ENCODE measurements around the gene TPH1. TPM values are rescaled to one million over a fixed set of nuclear protein-coding genes. Genes with fewer than 3 reads are reported as not detected.

The TPH1 gene
- polyA plus RNA-seq, 1 donor from 2014 or later, result 1.2 TPM

- H3K79me2 ChIP-seq (replicated peaks; ENCODE audit: insufficient read depth, low read length), result no peaks in the 10 kb centered on the region
- no peak overlapping the region for H3K9ac ChIP-seq (ENCODE audit: low read length)
- no peak overlapping the region for H2AFZ ChIP-seq (ENCODE audit: low read depth, low read length)
- H3K9me3 ChIP-seq (ENCODE audit: low read length), result no peaks in the 10 kb centered on the region
- H3K27me3 ChIP-seq (ENCODE audit: insufficient read depth, low read depth, low read length), result no peaks in the 10 kb centered on the region
- H3K27ac ChIP-seq (ENCODE audit: low read length), result no peak overlapping the region
- H3K4me3 ChIP-seq (ENCODE audit: low read length), result no peak overlapping the region
- no peak overlapping the region for H3K4me2 ChIP-seq (ENCODE audit: low read length)
- H3F3A ChIP-seq (ENCODE audit: insufficient read depth, low read length, poor library complexity, severe bottlenecking), result no peaks in the 10 kb centered on the region
- no peaks in the 10 kb centered on the region for H4K20me1 ChIP-seq (ENCODE audit: insufficient read depth)
- TF ChIP-seq SMC3 (conservative IDR thresholded peaks at IDR 0.05; ENCODE audit: poor library complexity) (no peak), EP300 (conservative IDR thresholded peaks at IDR 0.05; ENCODE audit: poor library complexity, severe bottlenecking) (no peak), EZH2 (IDR thresholded peaks at IDR 0.05; ENCODE audit: borderline replicate concordance, insufficient read depth, low read length, poor library complexity, severe bottlenecking) (no peak), TAF1 (IDR thresholded peaks at IDR 0.05; ENCODE audit: low read depth) (no peak), MXI1 (conservative IDR thresholded peaks at IDR 0.05; ENCODE audit: poor library complexity, severe bottlenecking) (no peak), CTCF (IDR thresholded peaks at IDR 0.05; ENCODE audit: poor library complexity, severe bottlenecking) (no peak), POLR2AphosphoS5 (IDR thresholded peaks at IDR 0.05) (no peak), RAD21 (conservative IDR thresholded peaks at IDR 0.05) (no peak), REST (IDR thresholded peaks at IDR 0.05; ENCODE audit: borderline replicate concordance) (no peak)
- no peaks in the 10 kb centered on the region for H3K9me2 ChIP-seq (ENCODE audit: insufficient read depth, low read length)
- no peaks in the 10 kb centered on the region for H3K36me3 ChIP-seq (ENCODE audit: insufficient read depth, low read length)
Observed at GRCh38 chr11:18067372-18067771, 21.3 kb upstream of the TPH1 start.

DNA sequence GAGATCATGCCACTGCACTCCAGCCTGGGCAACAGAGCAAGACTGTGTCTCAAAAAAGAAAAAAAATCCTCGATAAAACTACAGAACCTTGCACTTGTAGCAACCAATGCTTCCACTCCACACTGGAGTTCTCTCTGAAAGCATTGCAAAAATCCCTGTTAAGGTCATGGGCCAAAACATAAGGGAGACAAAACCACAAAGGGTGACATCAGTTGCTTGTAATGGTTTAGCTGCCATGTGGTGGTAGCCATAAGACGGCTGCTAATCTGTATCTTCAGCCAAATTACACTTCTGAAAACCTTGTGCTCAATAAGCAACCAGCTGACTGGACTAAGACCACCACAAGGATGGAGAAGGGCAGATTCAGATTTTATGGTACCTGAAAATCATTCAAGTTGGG lies 20.6 kb upstream of the TPH1 start:
- no peak overlapping the region for H3K4me2 ChIP-seq (ENCODE audit: low read length)
- no peaks in the 10 kb centered on the region for H3F3A ChIP-seq (ENCODE audit: insufficient read depth, low read length, poor library complexity, severe bottlenecking)
- H4K20me1 ChIP-seq (ENCODE audit: insufficient read depth), result no peaks in the 10 kb centered on the region
- H3K27me3 ChIP-seq (ENCODE audit: insufficient read depth, low read depth, low read length), result no peaks in the 10 kb centered on the region
- H3K27ac ChIP-seq (ENCODE audit: low read length), result no peak overlapping the region
- no peaks in the 10 kb centered on the region for H3K9me3 ChIP-seq (ENCODE audit: low read length)
- no peaks in the 10 kb centered on the region for H3K9me2 ChIP-seq (ENCODE audit: insufficient read depth, low read length)
- H3K9ac ChIP-seq (ENCODE audit: low read length), result no peak overlapping the region
- TF ChIP-seq SMC3 (conservative IDR thresholded peaks at IDR 0.05; ENCODE audit: poor library complexity), result no peak
- TF ChIP-seq TAF1 (IDR thresholded peaks at IDR 0.05; ENCODE audit: low read depth), result no peak
- no peak for TF ChIP-seq EZH2 (IDR thresholded peaks at IDR 0.05; ENCODE audit: borderline replicate concordance, insufficient read depth, low read length, poor library complexity, severe bottlenecking)
- no peak overlapping the region for H2AFZ ChIP-seq (ENCODE audit: low read depth, low read length)
- no peak overlapping the region for H3K4me3 ChIP-seq (ENCODE audit: low read length)
- H3K79me2 ChIP-seq (replicated peaks; ENCODE audit: insufficient read depth, low read length), result no peaks in the 10 kb centered on the region
- H3K36me3 ChIP-seq (ENCODE audit: insufficient read depth, low read length), result no peaks in the 10 kb centered on the region

DNA sequence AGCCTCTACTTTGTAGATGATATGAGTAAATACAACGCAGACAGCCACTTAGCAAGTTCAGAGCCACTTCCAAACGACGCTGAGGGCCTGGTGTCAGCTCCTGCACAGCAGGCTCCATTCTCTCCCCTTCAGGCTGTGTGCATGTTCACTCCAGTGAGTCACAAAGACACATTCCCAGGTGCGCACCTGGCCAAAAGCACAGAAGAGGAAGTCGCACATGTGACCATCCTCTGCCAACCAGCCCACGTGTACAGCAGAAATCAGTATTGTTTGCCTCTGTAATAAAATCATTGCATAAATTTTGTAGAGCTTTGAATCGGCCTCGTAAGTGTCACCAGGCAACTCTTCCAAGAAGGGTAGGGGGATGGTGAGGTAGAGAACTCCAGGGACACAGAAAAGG lies 19.5 kb upstream of the TPH1 start:
- no peak for TF ChIP-seq MXI1 (conservative IDR thresholded peaks at IDR 0.05; ENCODE audit: poor library complexity, severe bottlenecking)
- TF ChIP-seq RAD21 (conservative IDR thresholded peaks at IDR 0.05), result no peak
- TF ChIP-seq SMC3 (conservative IDR thresholded peaks at IDR 0.05; ENCODE audit: poor library complexity), result no peak
- TF ChIP-seq POLR2AphosphoS5 (IDR thresholded peaks at IDR 0.05), result no peak
- TF ChIP-seq TAF1 (IDR thresholded peaks at IDR 0.05; ENCODE audit: low read depth), result no peak
- TF ChIP-seq CTCF (IDR thresholded peaks at IDR 0.05; ENCODE audit: poor library complexity, severe bottlenecking), result no peak
- Histone ChIP-seq H3K36me3 (ENCODE audit: insufficient read depth, low read length) (no peaks in the 10 kb centered on the region), H3K27me3 (ENCODE audit: insufficient read depth, low read depth, low read length) (no peaks in the 10 kb centered on the region), H3K9ac (ENCODE audit: low read length) (no peak overlapping the region), H3K4me3 (ENCODE audit: low read length) (no peak overlapping the region), H3K79me2 (replicated peaks; ENCODE audit: insufficient read depth, low read length) (no peaks in the 10 kb centered on the region), H4K20me1 (ENCODE audit: insufficient read depth) (no peaks in the 10 kb centered on the region), H3K27ac (ENCODE audit: low read length) (no peak overlapping the region), H3K9me2 (ENCODE audit: insufficient read depth, low read length) (no peaks in the 10 kb centered on the region), H3F3A (ENCODE audit: insufficient read depth, low read length, poor library complexity, severe bottlenecking) (no peaks in the 10 kb centered on the region), H3K4me2 (ENCODE audit: low read length) (no peak overlapping the region), H3K9me3 (ENCODE audit: low read length) (no peaks in the 10 kb centered on the region), H2AFZ (ENCODE audit: low read depth, low read length) (no peak overlapping the region)

All from neural cell (in vitro differentiated cells).